Measurements from ENCODE around the gene ADO.

DNA sequence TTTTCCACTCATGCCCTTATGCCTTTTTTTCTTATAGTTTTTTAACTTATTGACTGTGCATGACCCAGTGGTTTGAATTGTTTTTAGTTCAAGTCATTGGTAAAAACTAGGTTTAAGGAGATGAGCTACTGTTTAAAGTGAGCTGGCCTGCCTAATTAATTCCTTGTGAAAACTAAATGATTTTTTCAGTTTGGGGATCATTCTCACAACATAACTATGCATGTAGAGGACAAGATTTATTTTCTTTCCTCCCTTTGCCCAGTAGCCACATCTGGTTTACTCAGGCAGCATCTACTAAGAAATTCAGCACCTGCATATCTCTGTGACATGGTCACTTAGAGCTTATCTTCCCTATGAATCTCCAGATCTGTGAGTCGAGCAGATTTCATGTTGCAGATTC is 1.7 kb downstream of the ADO start:
- TF ChIP-seq, protein P1, sequence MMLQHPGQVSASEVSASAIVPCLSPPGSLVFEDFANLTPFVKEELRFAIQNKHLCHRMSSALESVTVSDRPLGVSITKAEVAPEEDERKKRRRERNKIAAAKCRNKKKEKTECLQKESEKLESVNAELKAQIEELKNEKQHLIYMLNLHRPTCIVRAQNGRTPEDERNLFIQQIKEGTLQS (CRISPR knock-in tag; conservative IDR thresholded peaks at IDR 0.05) = no peak
- TF ChIP-seq, protein P2, sequence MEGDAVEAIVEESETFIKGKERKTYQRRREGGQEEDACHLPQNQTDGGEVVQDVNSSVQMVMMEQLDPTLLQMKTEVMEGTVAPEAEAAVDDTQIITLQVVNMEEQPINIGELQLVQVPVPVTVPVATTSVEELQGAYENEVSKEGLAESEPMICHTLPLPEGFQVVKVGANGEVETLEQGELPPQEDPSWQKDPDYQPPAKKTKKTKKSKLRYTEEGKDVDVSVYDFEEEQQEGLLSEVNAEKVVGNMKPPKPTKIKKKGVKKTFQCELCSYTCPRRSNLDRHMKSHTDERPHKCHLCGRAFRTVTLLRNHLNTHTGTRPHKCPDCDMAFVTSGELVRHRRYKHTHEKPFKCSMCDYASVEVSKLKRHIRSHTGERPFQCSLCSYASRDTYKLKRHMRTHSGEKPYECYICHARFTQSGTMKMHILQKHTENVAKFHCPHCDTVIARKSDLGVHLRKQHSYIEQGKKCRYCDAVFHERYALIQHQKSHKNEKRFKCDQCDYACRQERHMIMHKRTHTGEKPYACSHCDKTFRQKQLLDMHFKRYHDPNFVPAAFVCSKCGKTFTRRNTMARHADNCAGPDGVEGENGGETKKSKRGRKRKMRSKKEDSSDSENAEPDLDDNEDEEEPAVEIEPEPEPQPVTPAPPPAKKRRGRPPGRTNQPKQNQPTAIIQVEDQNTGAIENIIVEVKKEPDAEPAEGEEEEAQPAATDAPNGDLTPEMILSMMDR (IDR thresholded peaks at IDR 0.05) = no peak
- TF ChIP-seq, protein P3, sequence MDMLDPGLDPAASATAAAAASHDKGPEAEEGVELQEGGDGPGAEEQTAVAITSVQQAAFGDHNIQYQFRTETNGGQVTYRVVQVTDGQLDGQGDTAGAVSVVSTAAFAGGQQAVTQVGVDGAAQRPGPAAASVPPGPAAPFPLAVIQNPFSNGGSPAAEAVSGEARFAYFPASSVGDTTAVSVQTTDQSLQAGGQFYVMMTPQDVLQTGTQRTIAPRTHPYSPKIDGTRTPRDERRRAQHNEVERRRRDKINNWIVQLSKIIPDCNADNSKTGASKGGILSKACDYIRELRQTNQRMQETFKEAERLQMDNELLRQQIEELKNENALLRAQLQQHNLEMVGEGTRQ (CRISPR knock-in tag; IDR thresholded peaks at IDR 0.05) = no peak
- TF ChIP-seq CREM (CRISPR knock-in tag; IDR thresholded peaks at IDR 0.05) (no peak), SP1 (CRISPR knock-in tag; conservative IDR thresholded peaks at IDR 0.05) (no peak), ESRRA (CRISPR knock-in tag; IDR thresholded peaks at IDR 0.05; ENCODE audit: borderline replicate concordance) (no peak), ZNF671 (CRISPR knock-in tag; IDR thresholded peaks at IDR 0.05) (no peak), ZNF423 (CRISPR knock-in tag; IDR thresholded peaks at IDR 0.05) (no peak)
- TF ChIP-seq, protein P4, sequence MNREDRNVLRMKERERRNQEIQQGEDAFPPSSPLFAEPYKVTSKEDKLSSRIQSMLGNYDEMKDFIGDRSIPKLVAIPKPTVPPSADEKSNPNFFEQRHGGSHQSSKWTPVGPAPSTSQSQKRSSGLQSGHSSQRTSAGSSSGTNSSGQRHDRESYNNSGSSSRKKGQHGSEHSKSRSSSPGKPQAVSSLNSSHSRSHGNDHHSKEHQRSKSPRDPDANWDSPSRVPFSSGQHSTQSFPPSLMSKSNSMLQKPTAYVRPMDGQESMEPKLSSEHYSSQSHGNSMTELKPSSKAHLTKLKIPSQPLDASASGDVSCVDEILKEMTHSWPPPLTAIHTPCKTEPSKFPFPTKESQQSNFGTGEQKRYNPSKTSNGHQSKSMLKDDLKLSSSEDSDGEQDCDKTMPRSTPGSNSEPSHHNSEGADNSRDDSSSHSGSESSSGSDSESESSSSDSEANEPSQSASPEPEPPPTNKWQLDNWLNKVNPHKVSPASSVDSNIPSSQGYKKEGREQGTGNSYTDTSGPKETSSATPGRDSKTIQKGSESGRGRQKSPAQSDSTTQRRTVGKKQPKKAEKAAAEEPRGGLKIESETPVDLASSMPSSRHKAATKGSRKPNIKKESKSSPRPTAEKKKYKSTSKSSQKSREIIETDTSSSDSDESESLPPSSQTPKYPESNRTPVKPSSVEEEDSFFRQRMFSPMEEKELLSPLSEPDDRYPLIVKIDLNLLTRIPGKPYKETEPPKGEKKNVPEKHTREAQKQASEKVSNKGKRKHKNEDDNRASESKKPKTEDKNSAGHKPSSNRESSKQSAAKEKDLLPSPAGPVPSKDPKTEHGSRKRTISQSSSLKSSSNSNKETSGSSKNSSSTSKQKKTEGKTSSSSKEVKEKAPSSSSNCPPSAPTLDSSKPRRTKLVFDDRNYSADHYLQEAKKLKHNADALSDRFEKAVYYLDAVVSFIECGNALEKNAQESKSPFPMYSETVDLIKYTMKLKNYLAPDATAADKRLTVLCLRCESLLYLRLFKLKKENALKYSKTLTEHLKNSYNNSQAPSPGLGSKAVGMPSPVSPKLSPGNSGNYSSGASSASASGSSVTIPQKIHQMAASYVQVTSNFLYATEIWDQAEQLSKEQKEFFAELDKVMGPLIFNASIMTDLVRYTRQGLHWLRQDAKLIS (CRISPR knock-in tag; IDR thresholded peaks at IDR 0.05; ENCODE audit: borderline replicate concordance) = no peak
- TF ChIP-seq, protein P5, sequence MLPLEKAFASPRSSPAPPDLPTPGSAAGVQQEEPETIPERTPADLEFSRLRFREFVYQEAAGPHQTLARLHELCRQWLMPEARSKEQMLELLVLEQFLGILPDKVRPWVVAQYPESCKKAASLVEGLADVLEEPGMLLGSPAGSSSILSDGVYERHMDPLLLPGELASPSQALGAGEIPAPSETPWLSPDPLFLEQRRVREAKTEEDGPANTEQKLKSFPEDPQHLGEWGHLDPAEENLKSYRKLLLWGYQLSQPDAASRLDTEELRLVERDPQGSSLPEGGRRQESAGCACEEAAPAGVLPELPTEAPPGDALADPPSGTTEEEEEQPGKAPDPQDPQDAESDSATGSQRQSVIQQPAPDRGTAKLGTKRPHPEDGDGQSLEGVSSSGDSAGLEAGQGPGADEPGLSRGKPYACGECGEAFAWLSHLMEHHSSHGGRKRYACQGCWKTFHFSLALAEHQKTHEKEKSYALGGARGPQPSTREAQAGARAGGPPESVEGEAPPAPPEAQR (CRISPR knock-in tag; IDR thresholded peaks at IDR 0.05) = no peak
- TF ChIP-seq, protein P6, sequence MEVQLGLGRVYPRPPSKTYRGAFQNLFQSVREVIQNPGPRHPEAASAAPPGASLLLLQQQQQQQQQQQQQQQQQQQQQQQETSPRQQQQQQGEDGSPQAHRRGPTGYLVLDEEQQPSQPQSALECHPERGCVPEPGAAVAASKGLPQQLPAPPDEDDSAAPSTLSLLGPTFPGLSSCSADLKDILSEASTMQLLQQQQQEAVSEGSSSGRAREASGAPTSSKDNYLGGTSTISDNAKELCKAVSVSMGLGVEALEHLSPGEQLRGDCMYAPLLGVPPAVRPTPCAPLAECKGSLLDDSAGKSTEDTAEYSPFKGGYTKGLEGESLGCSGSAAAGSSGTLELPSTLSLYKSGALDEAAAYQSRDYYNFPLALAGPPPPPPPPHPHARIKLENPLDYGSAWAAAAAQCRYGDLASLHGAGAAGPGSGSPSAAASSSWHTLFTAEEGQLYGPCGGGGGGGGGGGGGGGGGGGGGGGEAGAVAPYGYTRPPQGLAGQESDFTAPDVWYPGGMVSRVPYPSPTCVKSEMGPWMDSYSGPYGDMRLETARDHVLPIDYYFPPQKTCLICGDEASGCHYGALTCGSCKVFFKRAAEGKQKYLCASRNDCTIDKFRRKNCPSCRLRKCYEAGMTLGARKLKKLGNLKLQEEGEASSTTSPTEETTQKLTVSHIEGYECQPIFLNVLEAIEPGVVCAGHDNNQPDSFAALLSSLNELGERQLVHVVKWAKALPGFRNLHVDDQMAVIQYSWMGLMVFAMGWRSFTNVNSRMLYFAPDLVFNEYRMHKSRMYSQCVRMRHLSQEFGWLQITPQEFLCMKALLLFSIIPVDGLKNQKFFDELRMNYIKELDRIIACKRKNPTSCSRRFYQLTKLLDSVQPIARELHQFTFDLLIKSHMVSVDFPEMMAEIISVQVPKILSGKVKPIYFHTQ (CRISPR knock-in tag; IDR thresholded peaks at IDR 0.05) = no peak
- TF ChIP-seq, protein P7, sequence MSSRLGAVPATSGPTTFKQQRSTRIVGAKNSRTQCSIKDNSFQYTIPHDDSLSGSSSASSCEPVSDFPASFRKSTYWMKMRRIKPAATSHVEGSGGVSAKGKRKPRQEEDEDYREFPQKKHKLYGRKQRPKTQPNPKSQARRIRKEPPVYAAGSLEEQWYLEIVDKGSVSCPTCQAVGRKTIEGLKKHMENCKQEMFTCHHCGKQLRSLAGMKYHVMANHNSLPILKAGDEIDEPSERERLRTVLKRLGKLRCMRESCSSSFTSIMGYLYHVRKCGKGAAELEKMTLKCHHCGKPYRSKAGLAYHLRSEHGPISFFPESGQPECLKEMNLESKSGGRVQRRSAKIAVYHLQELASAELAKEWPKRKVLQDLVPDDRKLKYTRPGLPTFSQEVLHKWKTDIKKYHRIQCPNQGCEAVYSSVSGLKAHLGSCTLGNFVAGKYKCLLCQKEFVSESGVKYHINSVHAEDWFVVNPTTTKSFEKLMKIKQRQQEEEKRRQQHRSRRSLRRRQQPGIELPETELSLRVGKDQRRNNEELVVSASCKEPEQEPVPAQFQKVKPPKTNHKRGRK (CRISPR knock-in tag; IDR thresholded peaks at IDR 0.05; ENCODE audit: borderline replicate concordance) = no peak
- TF ChIP-seq, protein P8, sequence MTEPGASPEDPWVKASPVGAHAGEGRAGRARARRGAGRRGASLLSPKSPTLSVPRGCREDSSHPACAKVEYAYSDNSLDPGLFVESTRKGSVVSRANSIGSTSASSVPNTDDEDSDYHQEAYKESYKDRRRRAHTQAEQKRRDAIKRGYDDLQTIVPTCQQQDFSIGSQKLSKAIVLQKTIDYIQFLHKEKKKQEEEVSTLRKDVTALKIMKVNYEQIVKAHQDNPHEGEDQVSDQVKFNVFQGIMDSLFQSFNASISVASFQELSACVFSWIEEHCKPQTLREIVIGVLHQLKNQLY (CRISPR knock-in tag; IDR thresholded peaks at IDR 0.05) = no peak

Data from WTC11 (cell line).